Measurements from ENCODE around the gene AGPAT2.

The AGPAT2 gene

DNA sequence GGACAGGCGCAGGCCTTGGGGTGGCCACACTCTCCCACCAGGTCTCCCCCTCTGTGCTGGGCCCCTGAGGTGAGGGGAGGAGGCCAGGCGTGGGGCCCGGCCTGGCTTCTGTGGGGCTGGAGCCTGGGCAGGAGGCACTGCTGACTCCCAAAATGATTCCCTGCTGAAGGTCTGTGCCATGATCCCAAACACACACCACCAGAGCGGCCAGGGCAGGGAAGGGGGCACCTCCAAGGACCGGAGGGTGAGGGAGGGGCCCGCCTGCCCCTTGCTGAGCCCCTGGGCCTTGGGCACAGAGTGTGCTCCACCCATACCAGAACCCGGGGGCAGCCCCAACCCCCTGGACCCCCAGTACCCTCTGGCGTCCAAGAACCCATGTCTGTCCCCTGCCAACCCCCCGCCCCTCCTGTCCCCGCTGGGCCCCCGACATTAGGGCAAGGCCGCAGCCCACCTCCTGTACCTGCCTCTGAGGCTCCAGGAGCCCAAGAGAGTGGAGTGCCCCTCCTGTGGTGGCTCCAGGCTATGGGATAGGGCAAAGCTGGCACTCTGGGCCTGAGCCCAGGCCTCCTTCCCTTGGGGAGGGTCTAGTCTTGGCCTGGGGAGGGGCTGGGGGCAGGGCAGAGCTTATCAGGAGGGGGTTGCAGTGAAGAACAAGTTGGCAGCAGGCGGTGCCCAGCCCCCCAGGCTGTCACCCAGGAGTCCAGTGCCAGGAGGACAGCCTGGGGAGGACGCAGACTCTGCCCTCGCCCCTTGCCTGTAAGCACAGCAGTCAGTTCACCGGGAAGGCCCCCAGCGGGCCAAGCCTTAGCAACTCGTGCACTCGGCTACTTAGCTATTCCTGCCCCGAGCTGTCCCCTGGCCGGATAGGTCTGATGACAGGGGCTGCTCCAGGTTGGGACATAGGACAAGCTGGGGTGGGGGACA lies 27.1 kb downstream of the AGPAT2 start:
- no peak for FAIRE-seq

DNA sequence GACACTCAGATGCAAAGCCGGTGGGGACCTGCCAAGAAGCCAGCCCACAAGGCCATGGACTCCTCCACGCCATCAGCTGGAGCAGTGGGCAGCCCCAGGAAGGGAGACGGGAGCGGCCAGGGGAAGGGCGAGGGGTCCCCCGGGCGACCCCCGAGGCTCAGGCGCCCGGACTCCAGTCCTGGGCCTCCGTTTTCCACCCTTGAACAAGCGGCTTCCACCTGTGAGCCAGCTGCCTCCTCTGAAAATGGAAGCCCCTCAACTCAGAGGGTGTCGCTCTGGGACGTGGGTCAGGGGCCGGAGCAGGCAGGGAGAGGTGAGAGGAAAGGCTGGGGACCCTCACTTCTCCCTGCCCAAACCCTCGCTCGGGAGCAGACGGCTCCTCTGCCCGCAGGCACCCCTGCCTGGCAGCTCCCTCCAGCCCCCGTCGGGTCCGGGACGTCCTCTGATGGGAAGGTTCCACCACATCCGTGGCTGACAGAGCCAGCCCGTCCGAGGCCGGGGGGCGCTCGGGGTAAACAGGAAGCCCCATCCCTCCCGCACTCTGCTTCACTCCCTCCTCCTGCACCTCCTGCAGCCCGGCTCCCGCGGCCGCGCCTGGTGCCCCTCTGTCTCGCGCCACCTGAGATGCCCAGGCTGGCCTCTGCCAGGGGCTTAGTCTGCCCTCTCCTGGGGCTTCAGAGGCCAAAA lies 28.3 kb downstream of the AGPAT2 start:
- FAIRE-seq = no peak

DNA sequence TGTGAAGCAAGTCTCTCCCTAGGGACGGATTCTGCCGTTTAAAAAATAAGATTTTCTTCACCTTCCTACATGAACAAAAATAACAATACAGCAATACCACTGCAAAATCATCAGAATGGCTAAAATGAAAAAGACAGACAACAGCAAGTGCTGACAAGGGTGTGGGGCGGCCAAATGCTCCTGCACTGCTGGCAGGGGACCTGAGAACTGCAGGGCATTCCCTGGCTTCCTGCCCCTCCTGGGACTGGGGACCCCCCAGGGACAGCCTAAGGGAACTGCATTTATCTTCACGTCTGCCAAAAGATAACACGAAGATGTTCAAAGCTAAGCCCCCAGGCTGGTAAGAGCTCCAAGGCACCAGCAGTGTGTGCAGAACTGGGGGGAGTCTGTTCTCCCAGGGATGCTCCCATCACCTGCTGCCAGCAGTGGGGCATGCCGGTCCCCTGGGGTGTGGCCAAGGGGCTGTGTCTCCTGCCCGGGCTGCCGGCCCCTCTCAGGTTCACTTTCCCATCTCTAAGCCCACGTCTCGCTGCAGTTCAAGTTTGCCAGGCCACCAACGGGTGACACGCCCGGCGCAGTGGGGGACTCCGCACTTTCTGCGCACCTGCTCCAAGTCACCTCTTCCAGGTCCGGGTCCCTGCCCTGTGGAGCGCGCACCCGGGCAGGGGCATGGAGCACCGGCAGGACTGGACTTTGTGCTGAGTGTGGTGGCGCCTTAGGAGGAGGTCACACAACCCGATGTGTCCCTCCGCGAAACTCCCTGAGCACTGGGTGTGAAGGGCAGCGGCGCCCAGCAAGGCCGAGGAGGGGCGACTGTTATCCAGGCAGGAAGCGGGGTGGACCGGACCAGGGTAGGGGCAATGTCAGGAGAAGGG lies 29.0 kb downstream of the AGPAT2 start:
- FAIRE-seq = no peak

DNA sequence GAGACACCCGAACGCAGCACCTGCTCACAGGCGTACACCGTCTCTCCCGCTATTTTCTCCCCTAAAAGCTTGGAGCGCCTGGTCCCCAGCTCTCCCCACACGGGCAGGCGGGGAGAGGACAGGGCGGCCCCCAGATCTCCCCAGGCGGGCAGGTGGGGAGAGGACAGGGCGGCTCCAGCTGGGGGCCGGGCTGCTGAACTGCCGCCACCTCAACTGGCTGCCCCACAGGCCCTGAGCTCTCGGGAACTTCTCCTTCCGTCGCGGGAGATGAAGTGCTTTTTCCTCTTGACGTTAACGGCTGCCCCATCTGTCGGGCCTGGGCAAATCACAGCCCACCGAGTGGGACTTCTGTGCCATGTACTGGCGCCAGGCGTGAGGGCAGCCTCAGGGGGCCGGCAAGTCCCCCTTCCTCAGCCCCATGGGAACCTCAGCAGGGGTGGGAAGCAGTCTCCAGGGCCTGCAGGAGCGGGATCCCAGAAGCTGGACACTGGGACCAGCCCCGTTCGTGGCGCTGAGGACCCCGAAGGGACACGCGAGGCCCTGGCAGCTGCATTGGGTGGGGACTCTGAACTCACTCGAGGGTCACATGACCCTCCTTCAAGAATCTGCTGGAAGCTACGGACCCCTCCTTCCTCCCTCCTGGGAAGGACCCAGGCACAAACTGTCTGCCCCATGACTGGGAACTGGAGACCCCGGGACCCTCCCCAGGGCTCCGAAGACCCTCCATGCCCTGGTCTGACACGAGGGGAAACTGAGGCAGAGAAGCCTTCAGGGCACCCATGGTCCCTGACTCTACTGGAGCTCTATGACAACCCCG lies 30.3 kb downstream of the AGPAT2 start:
- FAIRE-seq = no peak

DNA sequence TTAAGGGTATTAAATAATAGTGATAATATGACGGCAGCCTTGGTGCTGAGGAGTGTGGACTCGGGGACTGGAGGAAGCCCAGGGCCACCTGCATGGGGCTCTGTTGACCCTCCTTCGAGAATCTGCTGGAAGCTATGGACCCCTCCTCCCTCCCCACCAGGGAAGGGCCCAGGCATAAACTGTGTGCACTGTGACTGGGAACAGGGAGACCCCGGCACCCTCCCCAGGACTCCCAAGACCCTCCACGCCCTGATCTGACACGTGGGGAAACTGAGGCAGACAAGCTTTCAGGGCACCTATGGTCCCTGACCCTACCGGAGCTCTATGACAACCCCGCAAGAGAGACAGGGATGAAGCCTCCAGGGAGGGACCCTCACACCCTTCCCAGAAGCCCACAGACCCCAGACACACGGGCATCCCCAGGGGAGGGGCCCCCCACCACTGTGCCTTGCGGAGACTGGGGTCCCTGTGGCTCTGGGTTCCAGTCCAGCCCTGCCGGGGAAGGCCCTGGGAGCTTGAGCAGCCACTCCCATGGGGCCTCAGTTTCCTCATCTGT lies 31.0 kb downstream of the AGPAT2 start:
- FAIRE-seq = no peak

DNA sequence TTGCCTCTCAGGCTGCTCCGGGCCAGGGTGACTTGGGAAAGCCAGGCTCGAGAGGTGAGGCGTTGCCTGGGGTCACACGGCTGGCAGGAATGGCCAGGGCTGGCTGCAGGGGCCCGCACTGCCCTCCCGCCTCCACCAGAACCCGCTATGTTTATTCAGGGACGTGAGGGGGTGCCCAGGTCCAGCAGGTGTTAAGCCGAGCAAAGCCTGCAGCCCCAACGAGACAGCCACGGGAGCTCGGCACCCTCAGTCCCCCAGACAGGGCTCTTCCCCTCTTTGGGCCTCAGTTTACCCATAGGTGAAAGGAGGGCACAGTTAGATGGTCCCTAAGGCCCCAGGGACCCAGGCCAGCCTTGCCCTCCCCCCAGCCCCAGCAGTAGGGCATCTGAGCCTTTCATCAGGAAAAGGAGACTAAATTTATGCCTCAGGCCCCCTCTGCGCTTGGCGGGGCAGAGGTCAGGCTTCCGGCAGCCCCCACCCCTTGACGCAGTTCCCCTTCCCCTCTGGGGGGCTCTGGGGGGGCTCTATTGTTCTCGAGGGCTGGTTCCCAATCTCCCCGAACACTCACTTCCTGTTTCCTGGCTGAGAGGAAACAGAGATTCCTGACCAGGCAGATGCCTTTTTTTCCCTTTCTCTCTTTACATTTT lies 31.6 kb downstream of the AGPAT2 start:
- FAIRE-seq = no peak

DNA sequence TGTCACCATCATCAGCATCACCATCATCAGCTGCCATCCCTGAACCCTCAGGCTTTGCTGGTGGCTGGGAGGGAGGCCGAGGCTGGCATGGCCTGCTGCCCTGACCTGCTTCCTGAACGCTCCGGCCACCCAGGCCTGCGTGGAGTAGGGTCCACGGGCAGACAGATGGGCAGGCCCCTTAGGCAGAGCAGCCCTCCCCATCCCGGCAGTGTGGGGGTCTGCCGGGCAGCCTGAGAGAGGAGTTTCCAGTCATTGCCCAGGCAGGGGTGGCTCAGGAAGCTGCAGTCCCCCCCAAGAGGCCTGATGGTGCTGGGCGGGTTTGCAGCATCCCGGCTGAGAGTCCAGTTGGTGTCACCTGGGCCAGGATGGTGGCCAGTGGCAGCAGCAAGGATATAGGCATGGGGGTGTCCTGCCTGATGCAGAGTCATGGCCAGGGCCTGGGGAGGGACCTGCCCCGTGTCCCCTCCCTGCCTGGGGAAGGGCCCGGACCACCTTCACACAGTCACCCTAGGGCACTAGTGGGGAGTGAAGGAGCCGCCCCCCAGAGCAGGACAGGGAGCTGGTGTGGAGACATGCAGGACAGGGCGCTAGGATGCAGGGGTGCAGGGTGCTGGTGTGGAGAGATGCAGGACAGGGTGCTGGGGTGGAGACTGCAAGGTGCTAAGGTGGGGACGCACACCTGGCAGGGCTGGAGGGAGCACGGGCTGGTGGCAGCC lies 32.3 kb downstream of the AGPAT2 start:
- no peak for FAIRE-seq

DNA sequence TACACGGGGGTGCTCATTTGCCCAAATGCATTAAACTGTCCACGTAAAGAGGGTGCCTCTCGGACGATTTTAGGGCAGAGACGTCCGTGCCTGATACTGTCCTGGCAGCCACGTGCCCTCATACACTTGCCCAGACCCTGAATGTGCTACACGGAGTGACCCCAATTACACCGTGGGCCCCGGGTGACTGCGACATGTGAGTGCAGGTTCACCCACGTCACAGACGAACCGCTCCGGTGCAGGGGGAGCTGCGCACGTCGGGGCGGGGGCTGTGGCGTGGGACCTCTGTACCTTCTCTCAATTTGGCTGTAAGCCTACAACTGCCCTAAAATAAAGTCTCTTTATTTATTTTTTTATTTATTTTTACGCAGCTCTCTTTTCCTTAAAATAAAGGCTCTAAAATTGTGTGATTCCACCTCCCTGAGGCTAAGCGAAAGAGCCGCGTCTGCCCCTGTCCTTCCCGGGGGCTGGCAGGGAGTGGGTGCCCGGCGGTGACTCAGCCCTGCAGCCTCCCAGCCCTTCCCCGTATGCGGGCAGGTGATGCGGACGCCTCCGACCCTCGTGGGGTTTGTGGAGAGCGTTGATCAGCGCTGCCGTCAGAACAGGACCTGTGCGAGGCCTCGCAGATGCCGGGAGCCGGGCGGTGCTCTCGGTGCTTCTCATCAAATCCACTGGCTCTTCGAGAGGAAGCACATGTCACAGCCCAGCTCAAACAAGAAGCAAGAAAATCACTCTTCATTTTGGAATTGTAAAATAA lies 33.8 kb downstream of the AGPAT2 start:
- no peak for FAIRE-seq

DNA sequence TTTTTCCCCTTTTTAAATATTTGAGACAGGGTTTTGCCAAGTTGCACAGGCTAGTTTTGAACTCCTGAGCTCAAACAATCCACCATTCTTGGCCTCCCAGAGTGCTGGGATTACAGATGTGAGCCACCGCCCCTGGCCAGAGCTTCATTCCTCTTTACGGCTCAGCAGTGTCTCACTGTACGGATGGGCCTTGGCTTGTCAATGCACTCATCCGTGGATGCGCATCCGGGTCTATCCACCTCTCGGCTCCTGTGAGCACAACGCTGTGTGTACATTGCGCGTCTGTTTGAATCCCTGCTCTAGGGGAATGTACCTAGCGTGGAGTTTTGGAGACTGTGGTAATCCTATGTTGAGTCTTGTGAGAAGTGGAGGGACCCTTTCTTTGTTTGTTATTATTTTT lies 35.4 kb downstream of the AGPAT2 start:
- FAIRE-seq = no peak

DNA sequence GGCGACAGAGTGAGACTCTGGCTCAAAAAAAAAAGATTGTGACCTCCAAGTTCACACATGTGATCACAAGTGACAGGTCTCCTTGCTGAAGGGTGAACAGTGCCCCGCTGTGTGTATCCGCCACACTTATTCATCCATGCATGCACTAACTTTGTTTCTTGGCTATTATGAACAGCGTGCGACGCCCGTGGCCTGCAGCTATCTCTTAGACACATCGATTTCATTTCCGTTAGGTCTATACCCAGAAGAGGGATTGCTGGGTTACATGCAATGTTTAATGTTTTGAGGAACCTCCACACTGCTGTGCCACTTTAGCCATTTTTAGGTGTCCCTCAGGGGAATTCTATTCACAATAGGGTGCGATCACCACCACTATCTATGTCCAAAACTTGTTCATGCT lies 36.6 kb downstream of the AGPAT2 start:
- no peak for FAIRE-seq

DNA sequence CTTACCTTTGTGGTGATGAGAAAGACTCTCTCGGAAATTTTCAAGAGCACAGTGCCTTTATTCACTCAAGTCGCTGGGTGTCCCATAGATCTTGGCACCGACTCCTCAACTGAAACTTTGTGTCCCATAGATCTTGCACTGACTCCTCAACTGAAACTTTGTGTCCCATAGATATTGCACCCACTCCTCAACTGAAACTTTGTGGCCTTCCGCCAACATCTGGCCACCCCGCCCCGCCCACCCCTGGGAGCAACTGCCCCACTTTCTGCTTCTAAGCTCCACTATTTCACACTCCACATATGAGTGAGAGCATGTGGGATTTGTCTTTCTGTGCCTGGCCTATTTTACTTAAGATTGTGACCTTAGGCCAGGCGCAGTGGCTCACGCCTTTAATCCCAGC lies 37.2 kb downstream of the AGPAT2 start:
- FAIRE-seq = no peak

DNA sequence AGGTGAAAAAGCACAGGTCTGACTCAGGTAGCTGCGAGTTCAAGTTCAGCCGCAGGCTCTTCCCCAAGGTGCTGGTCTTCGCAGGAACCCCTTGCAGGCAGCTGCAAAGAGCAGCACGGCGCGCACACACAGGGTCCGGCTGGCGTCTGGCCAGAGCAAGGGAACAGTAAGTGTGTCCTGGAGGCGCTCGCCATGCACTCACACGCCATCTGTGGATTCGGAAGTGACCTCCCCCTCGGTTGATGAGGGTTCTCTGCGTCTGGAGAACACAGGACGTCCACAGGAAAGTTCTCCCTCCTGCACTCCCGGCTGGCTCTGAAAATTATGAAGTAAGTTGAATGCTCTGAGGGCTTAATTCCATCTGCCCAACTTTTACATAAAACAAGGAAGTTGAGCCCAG lies 38.5 kb downstream of the AGPAT2 start:
- no peak for FAIRE-seq

DNA sequence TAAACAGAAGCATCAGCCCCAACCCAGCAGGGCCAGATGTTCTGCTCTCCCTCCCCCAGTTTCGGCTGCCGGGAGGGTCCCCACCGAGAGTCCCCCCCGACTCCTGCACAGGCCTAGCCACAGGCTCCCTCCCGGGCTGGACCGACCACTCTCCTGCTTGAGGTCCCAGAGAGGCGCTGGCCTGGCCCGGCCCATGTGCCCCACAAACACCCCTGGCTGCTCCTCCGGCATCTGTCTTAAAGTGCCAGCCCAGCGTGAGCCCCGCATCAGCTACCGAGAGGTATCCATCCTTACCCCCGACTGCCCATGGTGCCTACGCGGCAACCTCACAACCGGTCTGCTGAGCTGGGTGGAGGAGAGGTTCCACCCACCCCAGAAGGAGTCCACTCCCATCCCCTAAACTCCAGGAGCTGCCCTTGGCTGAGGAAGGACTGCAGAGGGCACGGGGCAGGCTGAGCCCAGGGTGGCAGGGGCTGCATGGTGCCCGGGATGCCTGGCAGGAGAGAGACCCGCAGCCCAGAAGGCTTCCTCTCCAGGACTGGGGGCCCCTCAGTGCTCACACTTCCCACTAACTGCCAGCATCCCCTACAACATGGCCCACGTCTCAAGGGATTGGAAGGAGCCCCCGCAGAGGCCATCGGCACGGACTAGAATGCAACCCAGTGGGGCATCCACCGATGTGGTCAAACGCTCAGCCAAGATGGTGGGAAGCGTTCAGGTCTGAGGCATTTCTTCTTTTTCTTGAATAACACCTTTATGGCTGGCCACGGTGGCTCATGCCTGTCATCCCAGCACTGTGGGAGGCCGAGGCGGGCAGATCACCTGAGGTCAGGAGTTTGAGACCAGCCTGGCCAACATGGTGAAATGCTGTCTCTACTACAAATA lies 40.2 kb downstream of the AGPAT2 start:
- FAIRE-seq = no peak

DNA sequence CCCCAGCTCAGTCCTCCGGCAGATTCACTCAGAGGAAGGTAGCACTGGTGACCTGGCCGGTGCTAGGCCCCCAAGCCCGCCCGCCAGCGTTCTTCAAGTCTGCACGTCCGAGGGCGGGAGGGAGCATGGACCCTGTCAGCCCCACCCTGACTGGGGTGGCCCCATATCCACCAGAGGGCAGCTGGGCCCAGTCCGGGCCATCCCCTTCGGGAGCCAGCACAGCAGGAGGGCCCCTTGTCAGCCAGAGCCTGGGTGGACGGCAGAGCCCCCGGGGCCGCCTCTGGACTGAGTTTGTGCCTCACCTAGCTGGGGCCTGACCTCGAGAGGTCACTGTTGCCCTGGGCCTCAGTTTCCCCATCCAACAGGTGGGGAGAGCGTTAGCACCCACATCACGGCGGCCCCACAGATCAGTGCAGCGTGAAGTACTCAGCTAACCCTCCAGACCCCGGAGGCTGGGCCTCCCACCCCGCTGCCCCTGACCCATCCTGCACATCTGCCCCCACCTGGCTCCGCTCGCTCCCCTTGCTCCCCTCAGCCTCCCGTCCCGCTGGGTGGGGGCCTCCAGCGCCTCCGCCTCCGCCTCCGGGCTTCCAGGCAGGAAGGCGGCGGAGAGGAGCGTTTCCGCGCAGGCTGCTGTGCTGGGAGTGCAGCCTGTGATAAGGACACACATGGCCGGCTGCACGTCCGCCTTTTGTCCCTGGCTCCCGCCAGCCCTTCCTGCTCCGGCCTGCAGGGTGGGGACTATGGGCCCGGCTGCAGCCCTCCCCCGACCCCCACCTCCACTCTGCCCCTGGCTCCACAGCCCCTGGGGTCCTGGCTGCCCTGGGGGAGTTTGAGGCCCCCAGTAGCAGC lies 41.1 kb downstream of the AGPAT2 start:
- no peak for FAIRE-seq

DNA sequence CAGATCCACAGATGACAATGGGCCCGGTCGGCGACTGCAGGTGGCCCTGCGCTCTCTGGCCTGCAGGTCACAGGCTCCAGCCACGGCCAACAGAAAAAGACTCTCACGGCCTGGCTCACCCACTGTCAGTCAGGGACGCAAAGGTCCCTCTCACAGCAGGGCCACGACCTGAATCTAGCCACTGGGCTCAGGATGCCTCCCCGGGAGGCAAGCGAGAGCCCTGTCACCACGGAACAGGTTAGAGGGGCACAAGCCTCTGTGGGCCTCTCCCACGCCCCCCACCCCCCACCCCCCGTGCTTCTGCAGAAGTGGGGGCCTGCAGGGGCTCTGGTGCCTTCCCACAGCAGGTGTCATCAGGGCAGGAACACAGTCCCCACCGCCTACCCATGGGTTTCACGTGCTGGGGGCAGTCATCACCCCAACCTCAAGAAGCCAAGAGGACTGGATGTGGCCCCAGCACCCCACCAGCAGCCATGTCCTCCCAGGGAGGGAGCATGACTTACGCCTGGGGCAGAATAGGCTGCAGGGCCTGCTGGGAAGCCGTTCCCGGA lies 41.8 kb downstream of the AGPAT2 start:
- no peak for FAIRE-seq

DNA sequence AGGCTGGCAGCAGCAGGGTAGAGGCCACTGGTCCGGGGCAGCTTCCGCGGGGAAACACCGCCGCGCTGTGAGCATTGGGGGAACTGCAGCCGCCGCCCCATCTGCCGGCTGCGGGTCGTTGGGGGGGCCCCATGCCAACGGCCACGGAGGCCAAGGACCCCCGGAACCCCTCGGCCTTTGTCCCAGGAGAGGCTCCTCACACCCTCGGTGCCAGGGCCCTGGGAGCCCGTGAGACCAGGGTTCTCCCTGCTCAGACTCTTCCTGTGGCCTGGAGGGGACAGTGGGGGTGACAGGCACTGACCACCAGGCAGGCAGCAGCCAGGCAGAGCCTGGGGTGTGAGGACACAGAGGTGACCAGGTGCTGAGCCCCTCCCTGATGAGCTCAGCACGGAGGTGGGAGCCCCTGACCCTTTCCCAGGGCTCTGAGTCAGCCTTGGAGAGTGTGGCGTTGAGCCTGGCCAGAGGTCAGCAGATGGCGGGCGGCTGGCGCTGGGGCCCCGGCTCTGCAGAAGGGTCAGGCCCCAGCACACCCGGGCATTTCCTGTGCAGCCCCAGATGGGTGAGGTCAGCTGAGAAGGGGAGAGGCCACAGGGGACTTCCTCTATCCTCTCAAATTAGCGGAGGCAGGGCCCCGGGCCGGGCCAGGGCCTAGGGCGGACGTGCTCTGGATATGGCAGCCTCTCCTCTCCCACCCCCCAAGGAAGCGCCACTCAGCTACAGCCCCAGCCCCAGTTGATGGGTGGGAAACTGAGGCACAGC lies 42.5 kb downstream of the AGPAT2 start:
- FAIRE-seq = no peak

DNA sequence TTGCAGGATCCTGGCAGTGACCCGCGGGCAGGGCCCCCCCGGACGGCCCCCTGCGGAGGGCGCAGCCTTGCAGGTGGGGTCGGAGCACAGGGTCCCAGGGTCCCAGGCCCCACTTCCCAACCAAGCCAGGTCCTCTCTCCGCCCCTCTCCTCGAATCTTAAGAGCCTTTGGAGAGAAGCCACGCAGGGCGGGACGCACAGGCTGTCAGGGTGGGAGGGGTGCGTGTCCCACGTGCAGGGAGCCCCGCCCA lies 43.0 kb downstream of the AGPAT2 start:
- FAIRE-seq = no peak
